H9 (cell line): ENCODE measurements around the gene MIB2. TPM values are rescaled to one million over a fixed set of nuclear protein-coding genes. Genes with fewer than 3 reads are reported as not detected.

Experiments
- DNase-seq: peaks from one replicate; pipeline ENCODE4 v3.0.0-alpha.2; 2017
- H2AFZ ChIP-seq: one replicate; pipeline ENCODE4 v1.6.1; 2013; ENCODE audit warnings: mild to moderate bottlenecking, low read length, control low read depth, moderate library complexity
- H2AK5ac ChIP-seq: 2 replicates; pipeline ENCODE4 v1.6.1; 2013; ENCODE audit warnings: low read length, control low read depth, mixed read lengths; ENCODE audit not compliant: insufficient read length
- H2BK120ac ChIP-seq: one replicate; pipeline ENCODE4 v1.6.1; 2013; ENCODE audit warnings: low read depth, mild to moderate bottlenecking, low read length, control low read depth, inconsistent platforms; ENCODE audit not compliant: poor library complexity, severe bottlenecking
- H2BK12ac ChIP-seq: 2 replicates; pipeline ENCODE4 v1.6.1; 2013; ENCODE audit warnings: low read length, control low read depth, mixed read lengths, low read depth; ENCODE audit not compliant: insufficient read length
- H2BK15ac ChIP-seq: 2 replicates; pipeline ENCODE4 v1.6.1; 2013; ENCODE audit warnings: low read depth, low read length, control low read depth
- H2BK20ac ChIP-seq: one replicate; pipeline ENCODE4 v1.6.1; 2013; ENCODE audit warnings: low read depth, mild to moderate bottlenecking, low read length, control low read depth, inconsistent platforms; ENCODE audit not compliant: poor library complexity, severe bottlenecking
- H2BK5ac ChIP-seq: 2 replicates; pipeline ENCODE4 v1.6.1; 2013; ENCODE audit warnings: low read length, control low read depth, mixed read lengths; ENCODE audit not compliant: insufficient read length
- H3K14ac ChIP-seq: 2 replicates; pipeline ENCODE4 v1.6.1; 2013; ENCODE audit warnings: low read length, control low read depth; ENCODE audit not compliant: insufficient read depth
- H3K18ac ChIP-seq: 2 replicates; pipeline ENCODE4 v1.6.1; 2013; ENCODE audit warnings: low read depth, mild to moderate bottlenecking, mixed read lengths, low read length, control low read depth; ENCODE audit not compliant: insufficient read length
- H3K23ac ChIP-seq: 2 replicates; pipeline ENCODE4 v1.6.1; 2013; ENCODE audit warnings: low read length, control low read depth, mixed read lengths, low read depth; ENCODE audit not compliant: insufficient read length
- H3K23me2 ChIP-seq: 2 replicates; pipeline ENCODE4 v1.6.1; 2013; ENCODE audit warnings: low read depth, mild to moderate bottlenecking, mixed read lengths, low read length, control low read depth; ENCODE audit not compliant: insufficient read length, poor library complexity, severe bottlenecking
- H3K27ac ChIP-seq: 2 replicates; pipeline ENCODE4 v1.5.1; 2013; ENCODE audit warnings: low read length, control low read depth, mixed read lengths, low read depth; ENCODE audit not compliant: insufficient read length
- H3K27me3 ChIP-seq: 2 replicates; pipeline ENCODE4 v1.6.1; 2013; ENCODE audit warnings: low read length, control low read depth, inconsistent platforms; ENCODE audit not compliant: insufficient read depth
- H3K4ac ChIP-seq: 2 replicates; pipeline ENCODE4 v1.6.1; 2013; ENCODE audit warnings: low read depth, mild to moderate bottlenecking, control low read depth, inconsistent platforms, low read length, moderate library complexity
- H3K4me1 ChIP-seq: 2 replicates; pipeline ENCODE4 v1.6.1; 2013; ENCODE audit warnings: low read length, control low read depth, inconsistent platforms; ENCODE audit not compliant: insufficient read depth
- H3K4me2 ChIP-seq: 2 replicates; pipeline ENCODE4 v1.6.1; 2013; ENCODE audit warnings: low read length, control low read depth, mixed read lengths; ENCODE audit not compliant: insufficient read length, insufficient read depth
- H3K56ac ChIP-seq: 2 replicates; pipeline ENCODE4 v1.6.1; 2013; ENCODE audit warnings: low read depth, mild to moderate bottlenecking, mixed read lengths, low read length, control low read depth; ENCODE audit not compliant: insufficient read length
- H3K79me1 ChIP-seq: 2 replicates; pipeline ENCODE4 v1.6.1; 2013; ENCODE audit warnings: low read depth, mild to moderate bottlenecking, moderate library complexity, low read length, control low read depth, inconsistent platforms; ENCODE audit not compliant: insufficient read depth, poor library complexity, severe bottlenecking
- H3K79me2 ChIP-seq: 2 replicates; pipeline ENCODE4 v1.6.1; 2013; ENCODE audit warnings: low read length, control low read depth, inconsistent platforms; ENCODE audit not compliant: insufficient read depth
- H3K9ac ChIP-seq: 2 replicates; pipeline ENCODE4 v1.6.1; 2013; ENCODE audit warnings: low read length, control low read depth, mixed read lengths; ENCODE audit not compliant: insufficient read length; ENCODE audit errors: extremely low read depth
- H3K9me3 ChIP-seq: one replicate; pipeline ENCODE4 v1.6.1; 2013; ENCODE audit warnings: low read depth, low read length, inconsistent platforms; ENCODE audit not compliant: control insufficient read depth
- H3T11ph ChIP-seq: one replicate; pipeline ENCODE4 v1.6.1; 2013; ENCODE audit warnings: mild to moderate bottlenecking, low read length, control low read depth, inconsistent platforms
- H4K20me1 ChIP-seq: one replicate; pipeline ENCODE4 v1.6.1; 2013; ENCODE audit not compliant: control insufficient read depth, insufficient read length, insufficient read depth
- H4K5ac ChIP-seq: 2 replicates; pipeline ENCODE4 v1.6.1; 2013; ENCODE audit warnings: low read depth, mild to moderate bottlenecking, mixed read lengths, low read length, control low read depth; ENCODE audit not compliant: insufficient read length
- H4K8ac ChIP-seq: replicated peaks from 2 replicates; pipeline ENCODE4 v1.6.1; 2013; ENCODE audit warnings: low read length, control low read depth, mixed read lengths, low read depth; ENCODE audit not compliant: insufficient read length
- H4K91ac ChIP-seq: 2 replicates; pipeline ENCODE4 v1.6.1; 2013; ENCODE audit warnings: low read depth, mild to moderate bottlenecking, moderate library complexity, mixed read lengths, low read length, control low read depth; ENCODE audit not compliant: insufficient read length
- H3K27ac Mint-ChIP-seq, 3 experiments: 2 replicates in 2 of 3; 3 replicates in 1 of 3; pipeline ENCODE4 v1.8.0; 2020 to 2021; ENCODE audit warnings: mixed read lengths in 3 of 3, mild to moderate bottlenecking in 1 of 3, moderate library complexity in 1 of 3
- H3K27me3 Mint-ChIP-seq: 2 replicates; pipeline ENCODE4 v1.8.0; 2021; ENCODE audit warnings: low read depth, mild to moderate bottlenecking, moderate library complexity, mixed read lengths
- H3K36me3 Mint-ChIP-seq, 3 experiments: 2 replicates in 2 of 3; 3 replicates in 1 of 3; pipeline ENCODE4 v1.8.0; 2020 to 2021; ENCODE audit warnings: low read depth in 3 of 3, mixed read lengths in 3 of 3; ENCODE audit not compliant: insufficient read depth in 1 of 3
- H3K4me1 Mint-ChIP-seq, 2 experiments: 2 replicates each; pipeline ENCODE4 v1.8.0; 2020; ENCODE audit warnings: mixed read lengths in 2 of 2
- H3K4me3 Mint-ChIP-seq, 2 experiments: 2 replicates in 1 of 2; 3 replicates in 1 of 2; pipeline ENCODE4 v1.8.0; 2020 to 2021; ENCODE audit warnings: mild to moderate bottlenecking in 2 of 2, mixed read lengths in 2 of 2, moderate library complexity in 1 of 2
- H3K9me3 Mint-ChIP-seq, 2 experiments: 2 replicates in 1 of 2; 3 replicates in 1 of 2; pipeline ENCODE4 v1.8.0; 2020; ENCODE audit warnings: mild to moderate bottlenecking in 2 of 2, mixed read lengths in 2 of 2, moderate library complexity in 1 of 2
- CTCF ChIP-seq: fragments of 200-600 bp; sonication (generic); conservative IDR thresholded peaks from 3 replicates; pipeline ENCODE4 v1.8.0; 2021; ENCODE audit warnings: antibody characterized with exemption, mild to moderate bottlenecking
- WGBS: extraction: QIAGEN DNeasy Blood & Tissue Kit; methylation state at CpG from one replicate; pipeline ENCODE4 v1.1.7; 2013; ENCODE audit warnings: missing lambda C conversion rate, low lambda C conversion rate, mixed read lengths; ENCODE audit not compliant: insufficient read length; ENCODE audit errors: extremely low coverage; 5-methylcytosine and 5-hydroxymethylcytosine counted together
- total RNA-seq: library from RNA; stranded (reverse); gene quantifications from 2 replicates; pipeline ENCODE4 v1.2.1, GENCODE V29; 2021

The MIB2 gene
- total RNA-seq, 1 experiment from 2014 or later, result 77.8 TPM

DNA sequence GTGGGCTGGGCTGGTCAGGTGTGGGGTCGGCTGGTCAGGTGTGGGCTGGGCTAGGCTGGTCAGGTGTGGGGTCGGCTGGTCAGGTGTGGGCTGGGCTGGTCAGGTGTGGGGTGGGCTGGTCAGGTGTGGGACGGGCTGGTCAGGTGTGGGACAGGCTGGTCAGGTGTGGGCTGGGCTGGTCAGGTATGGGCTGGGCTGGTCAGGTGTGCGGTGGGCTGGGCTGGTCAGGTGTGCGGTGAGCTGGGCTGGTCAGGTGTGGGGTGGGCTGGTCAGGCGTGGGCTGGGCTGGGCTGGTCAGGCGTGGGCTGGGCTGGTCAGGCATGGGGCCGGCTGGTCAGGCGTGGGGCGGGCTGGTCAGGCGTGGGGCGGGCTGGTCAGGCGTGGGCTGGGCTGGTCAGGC lies 9.1 kb upstream of the MIB2 start:
- Histone ChIP-seq H2BK20ac (no peak overlapping the region), H3K27me3 (no peaks in the 10 kb centered on the region), H2BK5ac (no peak overlapping the region), H4K20me1 (no peaks in the 10 kb centered on the region), H2BK120ac (no peak overlapping the region), H3K14ac (no peak overlapping the region), H4K5ac (no peak overlapping the region), H2BK12ac (no peak overlapping the region), H3K18ac (no peak overlapping the region), H3K9me3 (no peaks in the 10 kb centered on the region), H4K8ac (no peak overlapping the region), H2BK15ac (no peak overlapping the region), H3K9ac (no peak overlapping the region), H3K27ac (no peak overlapping the region), H3K79me1 (no peaks in the 10 kb centered on the region), H3K79me2 (no peaks in the 10 kb centered on the region), H2AFZ (no peak overlapping the region), H3K4me1 (no peaks in the 10 kb centered on the region), H3K4ac (no peak overlapping the region), H3T11ph (no peak overlapping the region), H3K4me2 (no peak overlapping the region), H2AK5ac (no peak overlapping the region), H3K23me2 (no peaks in the 10 kb centered on the region), H3K23ac (no peak overlapping the region), H4K91ac (no peak overlapping the region), H3K56ac (no peak overlapping the region)
- H3K27me3 Mint-ChIP-seq, result peaks cover 34% of the 10 kb centered on the region
- no peaks in the 10 kb centered on the region for H3K9me3 Mint-ChIP-seq
- no peak for TF ChIP-seq CTCF
- no peaks in the 10 kb centered on the region for H3K4me1 Mint-ChIP-seq
- no peaks in the 10 kb centered on the region for H3K36me3 Mint-ChIP-seq
- no peak overlapping the region for H3K27ac Mint-ChIP-seq
- DNase-seq, result no peak
- no peak overlapping the region for H3K4me3 Mint-ChIP-seq
- WGBS, result no CpG with 5 or more reads among the region's 13 CpGs
